ENCODE results near the gene CCNB1IP1.
"Not testable (repeated sequence)": the region's sequence is repeated elsewhere in the genome, so short reads cannot be mapped to it uniquely, and the experiment has no call there.

The CCNB1IP1 gene

GRCh38 chr14:20302042-20302755 lies 30.9 kb downstream of the CCNB1IP1 start:
- in situ Hi-C loops (cut with HindIII; ENCODE audit: low sequenced_read_pairs): no loop called here
- H3K4me3 ChIP-seq (ENCODE audit: low read depth, low read length): no peak overlapping the region
- DNase-seq (ENCODE audit: low read depth): no peak
- no peak for TF ChIP-seq CTCF (IDR thresholded peaks at IDR 0.05; ENCODE audit: low read depth, low read length, missing control alignments)

GRCh38 chr14:20295067-20295466 lies 38.0 kb downstream of the CCNB1IP1 start:
- H3K4me3 ChIP-seq (ENCODE audit: low read depth, low read length): no peak overlapping the region
- no peak for TF ChIP-seq CTCF (IDR thresholded peaks at IDR 0.05; ENCODE audit: low read depth, low read length, missing control alignments)
- no peak for DNase-seq (ENCODE audit: low read depth)
- in situ Hi-C loops (cut with HindIII; ENCODE audit: low sequenced_read_pairs): no loop called here

GRCh38 chr14:20294636-20295035 lies 38.4 kb downstream of the CCNB1IP1 start:
- TF ChIP-seq CTCF (IDR thresholded peaks at IDR 0.05; ENCODE audit: low read depth, low read length, missing control alignments): no peak
- no peak for DNase-seq (ENCODE audit: low read depth)
- in situ Hi-C loops (cut with HindIII; ENCODE audit: low sequenced_read_pairs): no loop called here

GRCh38 chr14:20281998-20282397 lies 51.1 kb downstream of the CCNB1IP1 start:
- DNase-seq (ENCODE audit: low read depth); in situ Hi-C loops (cut with HindIII; ENCODE audit: low sequenced_read_pairs); H3K4me3 ChIP-seq (ENCODE audit: low read depth, low read length): not testable (repeated sequence)

More at GRCh38 chr14:20294636-20295035, 38.4 kb downstream of the CCNB1IP1 start:
- H3K4me3 ChIP-seq (ENCODE audit: low read depth, low read length): no peak overlapping the region

GRCh38 chr14:20280265-20280664 lies 52.8 kb downstream of the CCNB1IP1 start:
- DNase-seq (ENCODE audit: low read depth); H3K4me3 ChIP-seq (ENCODE audit: low read depth, low read length); in situ Hi-C loops (cut with HindIII; ENCODE audit: low sequenced_read_pairs): not testable (repeated sequence)

- no peak for DNase-seq (ENCODE audit: low read depth)
- in situ Hi-C loops (cut with HindIII; ENCODE audit: low sequenced_read_pairs): no loop called here
- no peak for TF ChIP-seq CTCF (IDR thresholded peaks at IDR 0.05; ENCODE audit: low read depth, low read length, missing control alignments)
Measured at GRCh38 chr14:20278414-20278813, 54.7 kb downstream of the CCNB1IP1 start.

GRCh38 chr14:20277409-20277808 lies 55.7 kb downstream of the CCNB1IP1 start:
- H3K4me3 ChIP-seq (ENCODE audit: low read depth, low read length): no peak overlapping the region
- TF ChIP-seq CTCF (IDR thresholded peaks at IDR 0.05; ENCODE audit: low read depth, low read length, missing control alignments): no peak
- in situ Hi-C loops (cut with HindIII; ENCODE audit: low sequenced_read_pairs): no loop called here
- no peak for DNase-seq (ENCODE audit: low read depth)

More at GRCh38 chr14:20278414-20278813, 54.7 kb downstream of the CCNB1IP1 start:
- H3K4me3 ChIP-seq (ENCODE audit: low read depth, low read length): no peak overlapping the region

All from astrocyte of the cerebellum (primary cell).